Fibroblast of mammary gland (primary cell): ENCODE results near the gene RHEB.
A peak's percentile ranks its signal among the peaks of the same experiment; 100 is the strongest.

Experiments
- DNase-seq: peaks from one replicate; pipeline ENCODE4 v3.0.0-alpha.2; 2010; ENCODE audit warnings: low read depth
- H3K4me3 ChIP-seq: 2 replicates; pipeline ENCODE4 v1.5.1; 2011; ENCODE audit warnings: low read depth, mild to moderate bottlenecking, low read length, moderate library complexity; ENCODE audit not compliant: control insufficient read depth
- CTCF ChIP-seq: conservative IDR thresholded peaks from 2 replicates; pipeline ENCODE4 v1.5.1; 2011; ENCODE audit warnings: low read depth, low read length, inconsistent platforms; ENCODE audit not compliant: control insufficient read depth, insufficient read depth

The RHEB gene

GRCh38 chr7:151453326-151453791, 66.3 kb downstream of the RHEB start:
- no peak for DNase-seq
- no peak overlapping the region for H3K4me3 ChIP-seq
- TF ChIP-seq CTCF, result no peak

GRCh38 chr7:151452680-151453325, 66.9 kb downstream of the RHEB start:
- no peak for DNase-seq
- no peak for TF ChIP-seq CTCF
- H3K4me3 ChIP-seq, result no peak overlapping the region

GRCh38 chr7:151451626-151452571, 67.8 kb downstream of the RHEB start:
- DNase-seq, result no peak
- no peak for TF ChIP-seq CTCF
- H3K4me3 ChIP-seq, result no peak overlapping the region

- no peak for TF ChIP-seq CTCF
- no peak for DNase-seq
- no peak overlapping the region for H3K4me3 ChIP-seq
Observed at GRCh38 chr7:151451156-151451555, 68.5 kb downstream of the RHEB start.

GRCh38 chr7:151449990-151450389, 69.7 kb downstream of the RHEB start:
- TF ChIP-seq CTCF, result no peak
- no peak for DNase-seq

GRCh38 chr7:151448261-151449252, 71.1 kb downstream of the RHEB start:
- TF ChIP-seq CTCF, result peak; percentile 73
- peak; percentile 59 for DNase-seq
- H3K4me3 ChIP-seq, result peak overlapping the region; percentile 45

More at GRCh38 chr7:151449990-151450389, 69.7 kb downstream of the RHEB start:
- no peak overlapping the region for H3K4me3 ChIP-seq
